Activated CD4-positive, CD25-positive, alpha-beta regulatory T cell treated with anti-CD3 and anti-CD28 coated beads, Interleukin-2, amount 50 U/mL, for 16 hours (primary cell): ENCODE data around the gene C3orf18.
"Not testable (repeated sequence)": the region's sequence is repeated elsewhere in the genome, so short reads cannot be mapped to it uniquely, and the experiment has no call there.

Experiments used
- DNase-seq: peaks from one replicate; pipeline ENCODE4 v3.0.0-alpha.2; 2020; ENCODE audit warnings: low read depth, low spot score

The C3orf18 gene

DNA sequence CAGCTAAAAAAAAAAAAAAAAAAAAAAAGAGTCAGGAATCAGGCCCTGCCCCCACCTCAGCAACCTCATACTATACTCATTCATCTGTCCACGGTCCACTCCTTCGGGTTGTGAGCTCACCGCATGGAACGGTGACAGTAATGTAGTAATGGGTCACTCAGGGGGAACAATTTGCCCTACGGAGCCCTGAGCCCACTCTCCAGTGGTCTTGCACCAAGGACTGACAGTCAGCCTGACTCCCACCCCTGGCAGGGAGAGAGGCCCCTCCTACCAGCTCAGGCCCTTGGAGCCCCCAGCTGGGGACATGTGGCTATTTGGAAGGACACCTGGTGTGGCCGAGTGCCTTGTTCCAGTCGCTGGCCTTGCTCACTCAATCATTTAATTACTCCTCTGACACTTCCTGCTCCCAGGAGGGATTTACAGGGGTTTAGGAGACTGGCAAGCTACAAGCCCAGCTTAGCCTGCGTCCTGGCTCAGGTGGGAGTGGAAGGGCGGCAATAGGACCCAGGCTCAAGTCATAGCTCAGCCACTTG is 44.2 kb downstream of the C3orf18 start:
- DNase-seq: no peak

DNA sequence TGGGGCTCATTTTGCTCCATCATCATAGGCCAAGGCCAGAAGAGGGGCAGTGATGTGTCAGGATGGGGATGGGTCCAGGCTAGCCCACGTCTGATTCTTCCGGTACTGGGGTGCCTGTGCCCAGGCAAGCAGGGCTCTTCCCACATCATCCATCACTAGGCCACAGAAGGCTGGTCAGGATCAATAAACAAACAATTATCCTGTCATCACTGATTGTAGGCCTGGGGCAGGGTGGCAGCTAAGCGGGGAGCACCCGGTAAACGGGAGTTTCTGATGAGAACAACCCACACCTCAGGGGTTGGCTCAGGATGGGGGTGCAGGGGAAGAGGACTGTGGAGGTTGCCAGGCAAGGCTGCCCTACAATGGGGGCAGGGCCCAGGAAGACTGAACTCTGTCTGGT is 46.0 kb downstream of the C3orf18 start:
- DNase-seq: no peak

DNA sequence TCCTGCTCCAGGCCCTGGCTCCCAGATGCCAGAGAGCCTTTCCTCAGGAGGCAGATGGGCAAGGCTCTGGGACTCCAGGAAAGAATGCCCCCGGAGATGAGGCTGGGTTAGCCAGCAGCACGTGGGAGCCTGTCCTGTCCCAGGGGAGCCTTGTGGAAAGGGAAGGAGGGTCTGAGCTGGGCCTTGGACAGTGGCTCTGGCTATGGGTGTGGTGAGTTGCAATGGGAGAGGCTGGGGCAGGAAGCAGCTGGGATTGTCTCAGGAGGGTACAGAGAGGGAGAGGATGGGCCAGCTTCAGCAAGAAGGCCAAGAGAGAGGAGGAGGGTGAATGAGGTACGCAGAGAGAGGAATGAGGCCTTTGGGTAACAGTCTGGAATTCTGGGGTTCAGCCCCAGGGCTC is 46.7 kb downstream of the C3orf18 start:
- DNase-seq: no peak

DNA sequence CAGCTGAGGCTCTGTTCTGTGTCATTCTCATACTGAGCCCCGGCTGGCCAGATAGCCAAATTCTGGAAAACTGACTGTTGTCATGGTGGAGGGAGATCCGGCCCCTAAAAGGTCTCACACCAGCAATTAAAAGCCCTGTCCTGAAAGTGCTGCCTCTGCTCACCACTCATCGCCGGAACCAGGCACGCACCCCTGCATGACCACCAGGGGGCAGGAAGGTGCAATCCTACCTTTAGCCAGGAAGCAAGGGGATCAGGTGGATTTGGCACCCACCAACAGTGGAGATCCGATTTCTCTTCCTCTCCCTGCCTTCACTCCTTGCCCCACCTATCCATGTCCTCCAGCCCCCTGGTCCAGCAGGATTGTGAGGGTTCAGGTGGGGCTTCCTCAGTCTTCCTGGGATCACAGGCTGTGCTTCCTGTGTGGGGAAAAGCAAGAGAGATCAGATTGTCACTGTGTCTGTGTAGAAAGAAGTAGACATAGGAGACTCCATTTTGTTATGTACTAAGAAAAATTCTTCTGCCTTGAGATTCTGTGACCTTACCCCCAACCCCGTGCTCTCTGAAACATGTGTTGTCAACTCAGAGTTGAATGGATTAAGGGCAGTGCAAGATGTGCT is 48.0 kb downstream of the C3orf18 start:
- DNase-seq: peak; percentile 47

DNA sequence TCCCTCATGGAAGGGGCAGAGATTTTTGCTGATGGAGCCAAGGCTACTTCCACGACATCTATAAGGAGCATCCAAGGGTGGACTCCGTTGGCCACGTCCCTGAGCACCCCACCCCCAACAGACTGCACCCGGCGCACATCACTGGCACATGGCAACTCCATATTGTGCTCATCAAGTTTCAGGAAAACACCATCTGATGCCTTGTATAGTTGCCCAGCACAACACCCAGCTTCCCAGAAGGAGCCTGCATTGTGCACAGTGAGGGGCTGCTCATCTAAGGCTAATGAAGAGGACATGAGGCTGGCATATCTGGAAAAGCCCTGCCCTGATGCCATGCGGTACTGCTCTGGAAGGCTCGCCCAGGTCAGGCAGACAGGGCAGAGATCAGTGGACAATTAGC is 49.1 kb downstream of the C3orf18 start:
- no peak for DNase-seq

DNA sequence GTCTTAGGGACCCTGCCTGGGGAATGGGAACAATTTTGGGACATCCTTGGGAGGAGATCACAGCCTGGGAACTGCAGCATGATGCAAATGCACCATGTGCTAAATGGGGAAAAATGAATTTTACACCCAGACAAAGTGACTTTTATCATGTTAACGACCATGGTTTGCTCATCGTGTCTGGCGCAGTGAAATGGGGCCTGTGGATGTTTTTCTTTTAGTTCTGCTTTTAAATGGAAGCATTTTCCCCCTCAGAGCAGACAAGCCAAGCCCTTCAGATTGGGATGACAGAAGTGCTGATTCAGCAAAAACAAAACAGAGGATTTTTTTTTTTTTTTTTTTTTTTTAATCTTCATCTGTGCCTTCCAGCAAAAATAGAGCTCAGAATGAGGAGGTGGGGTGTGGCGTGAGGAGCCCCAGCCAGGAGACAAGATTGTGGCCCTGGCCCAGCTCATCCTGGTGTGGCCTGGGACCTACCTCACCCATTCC is 49.8 kb downstream of the C3orf18 start:
- DNase-seq: no peak

DNA sequence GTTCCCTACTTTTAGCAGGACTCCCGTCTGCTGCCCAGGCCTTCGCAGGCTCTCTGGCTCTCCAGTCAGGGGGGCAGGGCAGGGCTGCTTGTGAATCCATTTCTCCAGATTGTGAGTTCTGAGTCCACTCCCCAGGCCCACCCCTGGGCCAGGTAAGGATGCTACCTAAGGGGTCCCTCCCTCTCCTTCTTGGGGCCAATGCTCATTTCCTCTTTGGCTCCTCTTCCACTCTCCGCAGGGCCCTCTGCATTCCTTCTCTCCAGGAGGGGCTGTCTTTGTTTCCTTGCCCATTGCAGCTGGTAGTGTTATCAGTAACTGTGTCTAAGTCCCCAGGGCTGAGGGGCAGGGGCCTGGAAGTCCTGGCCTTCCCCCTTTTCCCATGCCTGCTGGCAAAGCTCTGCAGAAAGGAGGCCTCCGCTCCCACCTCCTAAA is 51.1 kb downstream of the C3orf18 start:
- no peak for DNase-seq

DNA sequence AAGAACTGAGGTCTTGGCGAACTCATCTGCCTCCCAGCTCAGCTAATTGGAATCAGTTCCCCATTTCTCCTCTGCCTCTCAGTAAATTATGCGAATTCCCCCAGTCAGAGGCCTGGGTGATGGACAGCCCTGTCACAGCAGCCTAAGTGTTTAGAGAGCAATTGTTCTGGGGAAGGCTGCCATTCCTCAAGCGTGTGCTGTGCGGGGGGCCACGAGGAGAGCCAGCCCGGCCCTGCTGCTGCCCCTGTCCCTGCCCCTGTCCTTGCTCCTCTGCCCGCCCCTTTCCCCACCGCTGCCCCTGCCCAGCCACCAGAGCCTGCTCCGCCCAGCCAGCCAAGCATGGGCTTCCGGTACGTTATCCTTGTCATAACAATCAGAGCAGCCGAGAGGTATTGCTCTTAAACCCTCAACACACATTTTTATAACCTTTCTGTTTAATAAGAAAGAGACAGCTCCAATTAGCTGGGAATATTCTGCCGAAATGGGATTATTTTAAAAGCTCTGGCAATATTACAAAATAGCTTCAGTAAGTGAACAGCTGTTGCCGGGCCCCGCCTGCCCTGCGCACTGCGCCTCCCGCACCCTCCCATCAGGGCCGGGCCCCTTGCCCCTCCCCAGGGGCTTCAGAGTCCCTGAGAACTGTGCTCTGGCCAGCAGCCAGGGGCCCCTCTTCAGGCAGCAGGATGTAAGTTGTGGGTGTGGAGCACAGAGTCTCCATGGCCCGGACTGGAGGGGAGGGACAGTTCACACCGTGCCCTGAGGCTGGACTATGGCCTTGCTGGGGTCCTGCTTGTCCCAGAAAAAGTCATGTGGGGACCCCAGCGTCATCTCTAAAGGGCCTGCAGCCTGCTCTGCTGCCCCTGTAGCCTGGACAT is 51.7 kb downstream of the C3orf18 start:
- no peak for DNase-seq

DNA sequence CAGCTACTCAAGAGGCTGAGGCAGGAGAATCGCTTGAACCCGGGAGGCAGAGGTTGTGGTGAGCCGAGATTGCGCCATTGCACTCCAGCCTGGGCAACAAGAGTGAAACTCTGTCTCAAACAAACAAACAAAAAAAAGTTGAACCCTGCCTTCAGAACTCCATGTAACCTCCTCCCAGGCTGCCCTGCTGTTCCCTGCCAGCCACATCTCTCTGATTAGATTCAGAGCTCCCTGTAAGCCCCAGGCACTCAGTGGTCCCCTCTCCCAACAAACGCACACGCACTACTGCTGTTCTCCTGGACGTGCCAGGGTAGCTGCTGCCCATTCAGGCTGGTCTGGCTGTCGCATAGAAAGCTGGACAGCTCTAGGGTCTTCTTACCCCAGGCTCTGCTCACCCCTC is 54.6 kb downstream of the C3orf18 start:
- DNase-seq: not testable (repeated sequence)

DNA sequence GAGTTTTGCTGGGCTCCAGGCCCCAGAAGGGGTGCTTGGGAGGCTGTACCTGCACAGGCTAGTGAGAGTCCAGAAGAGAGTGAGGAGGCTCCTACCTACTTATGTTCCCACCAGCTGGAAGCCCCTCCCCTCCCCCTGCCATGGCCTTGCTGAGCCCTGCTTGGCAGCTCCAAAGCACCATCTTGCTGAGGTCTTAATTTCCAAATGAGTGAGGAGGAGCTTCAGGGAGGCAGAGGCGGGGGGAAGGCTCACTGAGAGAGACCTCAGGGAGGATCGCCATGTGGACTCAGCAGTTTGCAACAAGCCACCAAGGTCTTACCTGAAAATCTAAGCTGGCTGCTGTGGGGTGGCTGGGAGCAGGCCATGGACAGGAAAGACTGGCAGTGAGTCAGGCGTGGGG is 55.4 kb downstream of the C3orf18 start:
- no peak for DNase-seq

DNA sequence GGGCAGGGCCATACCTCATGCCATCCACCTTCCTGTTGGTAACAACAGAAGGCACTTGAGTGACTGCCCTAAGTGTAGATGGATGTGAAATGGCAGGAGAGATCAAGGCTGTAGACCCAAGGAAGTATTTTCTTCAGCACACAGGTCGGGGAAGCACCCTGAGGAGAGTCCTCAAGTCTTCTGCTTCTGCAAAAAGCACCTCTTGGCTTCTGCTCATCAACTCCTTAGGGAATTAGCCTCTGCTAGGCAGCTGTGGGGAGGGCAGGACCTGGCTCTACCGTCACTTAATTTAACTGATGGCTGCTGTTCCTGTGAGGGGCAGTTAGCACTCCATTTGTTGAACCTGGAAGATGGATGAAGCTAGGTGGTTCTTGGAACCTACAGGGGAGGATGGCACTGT is 57.2 kb downstream of the C3orf18 start:
- DNase-seq: no peak

DNA sequence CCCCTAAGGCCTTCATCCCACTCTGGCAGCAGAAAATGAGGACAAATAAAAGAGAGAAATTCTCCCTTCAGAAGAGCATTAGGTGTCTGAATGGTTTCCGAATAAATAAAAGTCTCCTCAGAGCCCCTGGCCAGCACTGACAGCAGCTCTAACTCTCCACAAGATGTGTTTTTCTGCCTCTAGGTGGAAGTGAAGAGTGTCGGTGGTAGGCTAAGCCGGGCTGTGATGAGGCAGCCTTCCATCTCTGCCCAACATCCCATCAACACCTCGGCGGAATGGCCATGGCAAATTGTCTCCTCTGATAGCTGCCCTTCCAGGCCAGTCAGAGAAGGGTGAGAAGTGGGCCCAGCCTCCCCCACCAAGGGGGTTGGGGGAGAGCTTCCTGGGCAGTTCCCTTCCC is 57.8 kb downstream of the C3orf18 start:
- no peak for DNase-seq

DNA sequence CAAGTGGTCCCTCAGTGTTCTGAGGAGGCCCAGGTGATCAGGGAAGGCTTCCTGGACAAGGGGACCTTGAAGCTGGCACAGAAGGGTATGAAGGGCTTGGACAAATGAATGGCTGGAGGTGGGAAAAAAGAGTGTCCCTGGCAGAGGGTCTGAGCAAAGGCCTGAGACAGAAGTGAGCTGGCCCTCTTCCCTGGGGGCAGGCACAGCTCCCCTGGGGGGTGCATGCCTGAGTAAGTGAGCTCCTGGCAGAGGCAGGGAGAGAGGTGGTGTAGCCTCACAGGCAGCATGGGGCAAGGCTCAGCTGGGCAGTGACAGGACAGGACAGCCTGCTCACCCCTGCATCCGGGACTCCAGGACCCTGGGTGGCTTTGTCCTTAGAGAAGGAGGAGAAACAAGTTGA is 58.7 kb downstream of the C3orf18 start:
- DNase-seq: no peak
